Measurements from ENCODE around the gene MAPRE3. TPM values are rescaled to one million over a fixed set of nuclear protein-coding genes. Genes with fewer than 3 reads are reported as not detected.

Gene MAPRE3
- total and polyA plus RNA-seq, 4 donors = 21.2 to 200 (median 115) TPM

Other genes with a start within 250 kb of the MAPRE3 start
- gene SLC35F6, start 206.4 kb upstream of the MAPRE3 start, total RNA-seq = 10 to 100 TPM; 21.1 to 23.8 TPM
- gene SLC35F6, start 206.4 kb upstream of the MAPRE3 start, polyA plus RNA-seq (ENCODE audit: insufficient read length in 2 of 2) = 10 to 100 TPM; 23.2 to 23.4 TPM
- gene CENPA, start 184.6 kb upstream of the MAPRE3 start, total RNA-seq = 1 to 10 TPM; 2.8 to 5.5 TPM
- 1 to 10 TPM; 5.2 to 7.4 TPM for gene CENPA, start 184.6 kb upstream of the MAPRE3 start, polyA plus RNA-seq (ENCODE audit: insufficient read length in 2 of 2)
- gene DPYSL5, start 122.5 kb upstream of the MAPRE3 start, total RNA-seq = 10 to 100 TPM; 30.6 to 56.5 TPM
- gene DPYSL5, start 122.5 kb upstream of the MAPRE3 start, polyA plus RNA-seq (ENCODE audit: insufficient read length in 2 of 2) = 100 to 1,000 TPM; 225 to 226 TPM
- 10 to 100 TPM; 18.2 to 36.2 TPM for gene TMEM214, start 62.3 kb downstream of the MAPRE3 start, total RNA-seq
- gene TMEM214, start 62.3 kb downstream of the MAPRE3 start, polyA plus RNA-seq (ENCODE audit: insufficient read length in 2 of 2) = 10 to 100 TPM; 44.0 to 60.3 TPM
- gene AGBL5, start 81.0 kb downstream of the MAPRE3 start, total RNA-seq = 10 to 100 TPM; 14.3 to 32.0 TPM
- gene AGBL5, start 81.0 kb downstream of the MAPRE3 start, polyA plus RNA-seq (ENCODE audit: insufficient read length in 2 of 2) = 10 to 100 TPM; 49.2 to 51.7 TPM
- gene OST4, start 101.0 kb downstream of the MAPRE3 start, total RNA-seq = 100 to 1,000 TPM; 191 to 454 TPM
- gene OST4, start 101.0 kb downstream of the MAPRE3 start, polyA plus RNA-seq (ENCODE audit: insufficient read length in 2 of 2) = 100 to 1,000 TPM; 208 to 225 TPM
- 10 to 100 TPM; 20.9 to 46.2 TPM for gene EMILIN1, start 108.0 kb downstream of the MAPRE3 start, total RNA-seq
- 10 to 100 TPM; 11.4 to 16.2 TPM for gene EMILIN1, start 108.0 kb downstream of the MAPRE3 start, polyA plus RNA-seq (ENCODE audit: insufficient read length in 2 of 2)
- 1 to 10 TPM; 4.1 to 6.0 TPM for gene KHK, start 116.1 kb downstream of the MAPRE3 start, total RNA-seq
- gene KHK, start 116.1 kb downstream of the MAPRE3 start, polyA plus RNA-seq (ENCODE audit: insufficient read length in 2 of 2) = 10 to 100 TPM; 16.9 to 19.1 TPM
- 10 to 100 TPM; 19.0 to 22.7 TPM for gene CGREF1, start 148.5 kb downstream of the MAPRE3 start, total RNA-seq
- 10 to 100 TPM; 48.0 to 55.3 TPM for gene CGREF1, start 148.5 kb downstream of the MAPRE3 start, polyA plus RNA-seq (ENCODE audit: insufficient read length in 2 of 2)
- under 1 TPM; 0.77 to 0.79 TPM for gene ABHD1, start 153.2 kb downstream of the MAPRE3 start, total RNA-seq
- gene ABHD1, start 153.2 kb downstream of the MAPRE3 start, polyA plus RNA-seq (ENCODE audit: insufficient read length in 2 of 2) = 1 to 10 TPM; 2.5 to 2.9 TPM
- gene PREB, start 164.0 kb downstream of the MAPRE3 start, total RNA-seq = 10 to 100 TPM; 27.1 to 48.4 TPM
- gene PREB, start 164.0 kb downstream of the MAPRE3 start, polyA plus RNA-seq (ENCODE audit: insufficient read length in 2 of 2) = 10 to 100 TPM; 62.7 to 62.9 TPM
- not detected for gene PRR30, start 168.8 kb downstream of the MAPRE3 start, total RNA-seq
- gene PRR30, start 168.8 kb downstream of the MAPRE3 start, polyA plus RNA-seq (ENCODE audit: insufficient read length in 2 of 2) = not detected
- under 1 TPM in 1 of 2 donors, not detected in 1; 0.06 TPM for gene TCF23, start 178.4 kb downstream of the MAPRE3 start, total RNA-seq
- gene TCF23, start 178.4 kb downstream of the MAPRE3 start, polyA plus RNA-seq (ENCODE audit: insufficient read length in 2 of 2) = under 1 TPM in 1 of 2 donors, not detected in 1; 0.14 TPM
- gene ATRAID, start 241.4 kb downstream of the MAPRE3 start, total RNA-seq = 100 to 1,000 TPM; 103 to 198 TPM
- gene ATRAID, start 241.4 kb downstream of the MAPRE3 start, polyA plus RNA-seq (ENCODE audit: insufficient read length in 2 of 2) = 100 to 1,000 TPM in 1 of 2 donors, 10 to 100 TPM in 1; 93.3 to 110 TPM
- gene SLC5A6, start 241.6 kb downstream of the MAPRE3 start, total RNA-seq = 10 to 100 TPM; 41.4 to 68.4 TPM
- gene SLC5A6, start 241.6 kb downstream of the MAPRE3 start, polyA plus RNA-seq (ENCODE audit: insufficient read length in 2 of 2) = 10 to 100 TPM; 50.1 to 68.6 TPM
- 10 to 100 TPM; 26.5 to 30.3 TPM for gene CAD, start 246.7 kb downstream of the MAPRE3 start, total RNA-seq
- 10 to 100 TPM; 38.7 to 49.2 TPM for gene CAD, start 246.7 kb downstream of the MAPRE3 start, polyA plus RNA-seq (ENCODE audit: insufficient read length in 2 of 2)

Measured in spinal cord (tissue), 4 donors.